ENCODE data around the gene SORBS2.

- TF ChIP-seq, protein P1, sequence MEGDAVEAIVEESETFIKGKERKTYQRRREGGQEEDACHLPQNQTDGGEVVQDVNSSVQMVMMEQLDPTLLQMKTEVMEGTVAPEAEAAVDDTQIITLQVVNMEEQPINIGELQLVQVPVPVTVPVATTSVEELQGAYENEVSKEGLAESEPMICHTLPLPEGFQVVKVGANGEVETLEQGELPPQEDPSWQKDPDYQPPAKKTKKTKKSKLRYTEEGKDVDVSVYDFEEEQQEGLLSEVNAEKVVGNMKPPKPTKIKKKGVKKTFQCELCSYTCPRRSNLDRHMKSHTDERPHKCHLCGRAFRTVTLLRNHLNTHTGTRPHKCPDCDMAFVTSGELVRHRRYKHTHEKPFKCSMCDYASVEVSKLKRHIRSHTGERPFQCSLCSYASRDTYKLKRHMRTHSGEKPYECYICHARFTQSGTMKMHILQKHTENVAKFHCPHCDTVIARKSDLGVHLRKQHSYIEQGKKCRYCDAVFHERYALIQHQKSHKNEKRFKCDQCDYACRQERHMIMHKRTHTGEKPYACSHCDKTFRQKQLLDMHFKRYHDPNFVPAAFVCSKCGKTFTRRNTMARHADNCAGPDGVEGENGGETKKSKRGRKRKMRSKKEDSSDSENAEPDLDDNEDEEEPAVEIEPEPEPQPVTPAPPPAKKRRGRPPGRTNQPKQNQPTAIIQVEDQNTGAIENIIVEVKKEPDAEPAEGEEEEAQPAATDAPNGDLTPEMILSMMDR (IDR thresholded peaks at IDR 0.05): no peak
- TF ChIP-seq POLR2A (IDR thresholded peaks at IDR 0.05; ENCODE audit: low read depth) (no peak), EP300 (IDR thresholded peaks at IDR 0.05) (no peak), POLR2AphosphoS5 (IDR thresholded peaks at IDR 0.05) (no peak)
Measured at GRCh38 chr4:185805262-185805802, 6.7 kb downstream of the SORBS2 start.
